Esophagus squamous epithelium (tissue), 5 donors: Measurements from ENCODE around the gene SLC29A4. TPM values are rescaled to one million over a fixed set of nuclear protein-coding genes. Genes with fewer than 3 reads are reported as not detected.

ENCODE experiments used
- DNase-seq: peaks from one replicate; lab custom pipeline; 2025; lab: John Stamatoyannopoulos, UW
- H3K27ac ChIP-seq, 4 donors: fragments of 200-600 bp; sonication (generic); one replicate each; pipeline ENCODE4 v1.5.1; 2016 to 2019; ENCODE audit warnings: mild to moderate bottlenecking in 1 of 4
- H3K27me3 ChIP-seq, 4 donors: fragments of 200-600 bp; sonication (generic); 1 replicate in 3 of 4; 2 replicates in 1 of 4; pipeline versions ENCODE4 v1.5.1 to v1.6.0; 2017 to 2021; ENCODE audit warnings: antibody characterized with exemption in 1 of 4
- H3K36me3 ChIP-seq, 3 donors: fragments of 200-600 bp; sonication (generic); one replicate each; pipeline ENCODE4 v1.5.1; 2016 to 2019
- H3K4me1 ChIP-seq, 3 donors: fragments of 200-600 bp; sonication (generic); one replicate each; pipeline ENCODE4 v1.5.1; 2017 to 2019
- H3K4me3 ChIP-seq, 4 donors: fragments of 200-600 bp; sonication (generic); 1 replicate in 3 of 4; 2 replicates in 1 of 4; pipeline ENCODE4 v1.5.1; 2016 to 2019; ENCODE audit warnings: mild to moderate bottlenecking in 2 of 4, moderate library complexity in 1 of 4
- H3K9me3 ChIP-seq, 3 donors: fragments of 200-600 bp; sonication (generic); one replicate each; pipeline ENCODE4 v1.5.1; 2016 to 2019
- CTCF ChIP-seq, 6 experiments: fragments of 450-650 bp in 4 of 6; fragments of 200-600 bp in 2 of 6; sonication (generic) in 2 of 6; IDR thresholded peaks; one replicate each; pipeline ENCODE4 v1.5.1; 2016 to 2019; ENCODE audit warnings: antibody characterized with exemption in 6 of 6, mild to moderate bottlenecking in 4 of 6, moderate library complexity in 4 of 6
- POLR2A ChIP-seq, 4 donors: fragments of 450-650 bp; IDR thresholded peaks; one replicate each; pipeline ENCODE4 v1.6.1; 2017; ENCODE audit warnings: antibody characterized with exemption in 4 of 4, mild to moderate bottlenecking in 4 of 4, moderate library complexity in 3 of 4
- WGBS, 2 donors: methylation state at CpG; one replicate each; pipeline ENCODE4 v1.1.5; 2018; 5-methylcytosine and 5-hydroxymethylcytosine counted together
- intact Hi-C: fragments of 100-400 bp; cut with DNase I; formaldehyde crosslinking; loops from one replicate; pipeline ENCODE4 v1.15.0; 2022
- total RNA-seq, 4 donors: library from RNA; depleted of rRNA; stranded (reverse); fragments of >200 nt; gene quantifications; one replicate each; pipeline ENCODE4 v1.1.0, GENCODE V29; 2016
- donor health status: DM: yes; HTN: yes; CAD: no.

SLC29A4 gene
- total RNA-seq, 4 donors from 2014 or later, result 0.44 to 0.57 (median 0.53) TPM; not detected in 1

DNA sequence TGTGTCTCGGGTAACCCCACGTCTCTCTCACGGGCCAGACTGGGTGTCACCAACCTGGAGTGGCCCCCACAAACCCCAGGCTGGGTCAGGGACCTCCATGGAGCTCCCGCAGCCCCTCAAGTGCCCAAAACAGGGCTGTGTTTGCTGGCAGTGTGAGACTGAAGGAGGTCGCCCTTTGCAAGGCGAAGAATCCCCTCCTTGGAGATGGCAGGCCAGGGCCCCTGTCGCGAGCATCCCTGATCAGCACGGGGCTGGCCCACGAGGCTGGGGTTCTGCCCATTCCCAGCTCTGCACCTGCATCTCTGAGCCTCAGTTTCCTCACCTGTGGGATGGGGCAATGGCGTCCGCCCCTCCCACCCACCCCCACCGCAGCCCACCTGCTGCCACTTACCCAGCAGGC lies 62.4 kb downstream of the SLC29A4 start:
- Histone ChIP-seq H3K27me3 (no peaks in the 10 kb centered on the region), H3K36me3 (peaks cover 16 to 100% (median 55%) of the 10 kb centered on the region in 3 donors), H3K27ac (no peak overlapping the region), H3K4me3 (no peak overlapping the region), H3K4me1 (peaks cover 0 to 14% (median 0%) of the 10 kb centered on the region in 3 donors), H3K9me3 (peaks cover 0 to 10% (median 0%) of the 10 kb centered on the region in 3 donors)
- WGBS, 2 donors, result 100% methylated on average over 8 of the region's 13 CpGs; no CpG with 5 or more reads in 1 of the 2 donors
- DNase-seq, result no peak
- TF ChIP-seq CTCF (IDR thresholded peaks at IDR 0.05) (no peak), POLR2A (IDR thresholded peaks at IDR 0.05) (no peak)
- intact Hi-C loops, result no loop called here

DNA sequence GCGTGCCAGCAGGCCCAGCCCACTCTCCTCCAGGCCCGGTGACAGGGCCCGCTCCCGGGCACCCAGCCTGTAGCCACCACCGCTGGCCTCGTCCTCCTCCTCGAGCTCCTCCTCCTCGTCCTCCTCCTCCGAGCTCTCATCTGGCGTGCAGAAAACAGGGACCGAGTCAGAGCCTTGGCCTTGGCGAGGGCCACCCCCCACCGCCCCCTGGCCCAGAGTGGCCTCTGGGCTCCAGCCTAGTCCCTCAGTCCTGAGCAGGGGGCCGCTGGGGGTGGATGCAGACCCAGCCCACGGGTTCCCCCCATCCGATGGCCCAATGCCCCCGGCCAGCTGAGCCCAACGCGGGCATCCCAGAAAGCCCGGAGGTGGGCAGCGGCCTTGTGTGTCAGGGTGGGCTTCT lies 62.9 kb downstream of the SLC29A4 start:
- intact Hi-C loops, result no loop called here
- 96% methylated on average over 4 to 8 of the region's 21 CpGs for WGBS, 2 donors
- TF ChIP-seq CTCF (IDR thresholded peaks at IDR 0.05) (no peak), POLR2A (IDR thresholded peaks at IDR 0.05) (no peak)
- no peaks in the 10 kb centered on the region for H3K27me3 ChIP-seq
- no peak overlapping the region for H3K4me3 ChIP-seq
- DNase-seq, result no peak
- peaks cover 16 to 100% (median 55%) of the 10 kb centered on the region in 3 donors for H3K36me3 ChIP-seq
- H3K27ac ChIP-seq, result no peak overlapping the region
- H3K4me1 ChIP-seq, result peaks cover 0 to 14% (median 0%) of the 10 kb centered on the region in 3 donors
- peaks cover 0 to 10% (median 0%) of the 10 kb centered on the region in 3 donors for H3K9me3 ChIP-seq

DNA sequence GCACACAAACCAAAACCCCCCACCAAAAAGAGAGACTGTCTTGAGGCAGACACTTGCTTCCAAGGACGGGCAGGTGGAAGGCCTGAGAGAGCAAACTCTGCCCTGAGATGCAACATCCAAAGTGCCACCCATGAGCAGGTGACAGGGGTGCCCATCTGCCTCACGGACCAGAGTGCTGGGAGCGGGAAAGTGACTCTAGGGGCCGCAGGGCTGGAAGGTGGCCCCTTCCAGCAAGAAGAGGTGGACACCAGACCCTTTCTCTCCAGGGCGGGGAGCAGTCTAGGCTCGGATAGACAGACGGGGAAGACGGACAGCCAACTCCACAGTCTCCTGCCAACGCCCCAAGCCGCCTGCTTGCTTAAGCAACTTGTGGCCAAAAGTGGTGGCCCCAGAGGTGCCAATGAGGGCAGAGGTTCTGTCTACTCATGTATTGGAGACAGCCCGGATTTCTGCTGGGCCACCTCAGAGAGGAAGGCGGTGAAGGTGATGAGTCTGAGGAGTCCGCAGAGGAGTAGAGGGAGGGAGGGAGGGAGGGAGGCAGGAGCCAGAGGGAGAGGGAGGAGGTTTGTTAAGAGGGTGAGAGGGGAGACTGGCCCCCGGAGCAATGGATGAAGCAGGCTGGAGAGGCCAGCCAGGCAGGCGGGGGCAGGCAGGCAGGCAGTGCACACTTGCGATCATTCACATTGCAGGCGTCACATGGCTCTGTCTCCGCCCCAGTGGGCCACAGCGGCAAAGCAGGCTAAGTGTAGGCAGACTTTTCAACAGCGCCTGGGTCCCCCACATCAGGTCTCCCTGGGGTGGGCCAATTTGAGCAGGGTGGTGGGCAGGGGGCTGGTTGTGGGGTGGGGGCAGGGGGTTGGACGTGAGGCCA lies 65.6 kb downstream of the SLC29A4 start:
- Histone ChIP-seq H3K36me3 (peaks cover 23 to 100% (median 38%) of the 10 kb centered on the region in 3 donors), H3K4me1 (peaks cover 0 to 16% (median 0%) of the 10 kb centered on the region in 3 donors), H3K27me3 (no peaks in the 10 kb centered on the region), H3K27ac (peak overlapping the region in 2 of 4 donors; percentile 46 to 54), H3K4me3 (no peak overlapping the region), H3K9me3 (peaks cover 0 to 10% (median 0%) of the 10 kb centered on the region in 3 donors)
- WGBS, 2 donors, result 74 to 91% methylated on average over 4 to 10 of the region's 21 CpGs
- intact Hi-C loops, result no loop called here
- DNase-seq, result no peak
- TF ChIP-seq CTCF (IDR thresholded peaks at IDR 0.05) (no peak), POLR2A (IDR thresholded peaks at IDR 0.05) (no peak)

DNA sequence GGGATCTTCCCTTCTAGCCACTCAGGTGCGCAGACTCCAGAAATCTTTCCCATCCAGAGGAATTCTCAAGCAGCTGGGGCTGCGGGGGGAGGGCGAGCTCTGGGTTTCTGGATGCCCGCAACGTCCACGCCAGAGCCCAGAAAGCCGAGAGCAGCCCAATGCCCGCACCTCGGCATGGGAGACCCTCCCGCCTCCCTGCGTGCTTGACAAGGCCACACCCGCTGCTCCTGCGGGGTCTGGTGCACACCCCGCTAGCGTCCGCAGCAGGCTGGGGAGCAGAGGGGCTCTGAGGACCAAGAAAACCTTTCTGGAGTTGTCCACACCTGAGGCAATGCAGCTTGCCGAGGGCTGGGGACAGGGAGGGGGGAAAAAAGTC lies 66.2 kb downstream of the SLC29A4 start:
- 78 to 92% methylated on average over 1 to 6 of the region's 17 CpGs for WGBS, 2 donors
- Histone ChIP-seq H3K27ac (peak overlapping the region in 3 of 4 donors; percentile 30 to 54 (median 46)), H3K36me3 (peaks cover 21 to 99% (median 32%) of the 10 kb centered on the region in 3 donors)

More for the DNA sequence above, 66.2 kb downstream of the SLC29A4 start:
- Histone ChIP-seq H3K27me3 (no peaks in the 10 kb centered on the region), H3K4me3 (no peak overlapping the region), H3K4me1 (peaks cover 0 to 22% (median 5%) of the 10 kb centered on the region in 3 donors), H3K9me3 (peaks cover 0 to 6% (median 0%) of the 10 kb centered on the region in 3 donors)
- intact Hi-C loops, result no loop called here
- no peak for DNase-seq
- no peak for TF ChIP-seq CTCF (IDR thresholded peaks at IDR 0.05)
- TF ChIP-seq POLR2A (IDR thresholded peaks at IDR 0.05), result no peak
